GM18868 (cell line): ENCODE measurements around the gene ZNF365.
"Not testable (repeated sequence)": the region's sequence is repeated elsewhere in the genome, so short reads cannot be mapped to it uniquely, and the experiment has no call there.

Experiments
- ATAC-seq: cut with Tn5 transposase; IDR thresholded peaks from one replicate; pipeline ENCODE4 v1.9.1; 2021; ENCODE audit warnings: mild to moderate bottlenecking, moderate library complexity; ENCODE audit not compliant: unreplicated experiment

Gene ZNF365

GRCh38 chr10:62377026-62377415, 2.9 kb downstream of the ZNF365 start:
- no peak for ATAC-seq

DNA sequence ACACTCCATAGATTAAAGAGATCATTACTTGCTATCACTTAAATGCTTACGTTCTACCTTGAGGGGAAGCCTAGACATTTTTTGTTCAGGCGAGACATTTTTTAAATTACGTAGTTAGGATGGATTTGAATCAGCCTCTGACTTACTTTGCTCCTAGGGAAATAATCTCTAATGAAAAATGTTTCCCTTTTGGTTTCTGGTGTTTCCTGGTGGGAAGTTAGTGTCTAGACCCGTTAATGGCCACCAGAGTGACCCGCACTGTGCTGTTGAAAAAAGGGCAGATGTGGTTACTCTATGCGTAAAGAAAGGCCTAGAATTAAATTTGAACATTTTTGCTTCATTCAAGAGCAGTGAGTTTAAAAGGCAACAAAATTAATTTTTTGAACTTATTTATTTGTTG, 3.8 kb downstream of the ZNF365 start:
- ATAC-seq: no peak

GRCh38 chr10:62378877-62379276, 4.7 kb downstream of the ZNF365 start:
- ATAC-seq: not testable (repeated sequence)

DNA sequence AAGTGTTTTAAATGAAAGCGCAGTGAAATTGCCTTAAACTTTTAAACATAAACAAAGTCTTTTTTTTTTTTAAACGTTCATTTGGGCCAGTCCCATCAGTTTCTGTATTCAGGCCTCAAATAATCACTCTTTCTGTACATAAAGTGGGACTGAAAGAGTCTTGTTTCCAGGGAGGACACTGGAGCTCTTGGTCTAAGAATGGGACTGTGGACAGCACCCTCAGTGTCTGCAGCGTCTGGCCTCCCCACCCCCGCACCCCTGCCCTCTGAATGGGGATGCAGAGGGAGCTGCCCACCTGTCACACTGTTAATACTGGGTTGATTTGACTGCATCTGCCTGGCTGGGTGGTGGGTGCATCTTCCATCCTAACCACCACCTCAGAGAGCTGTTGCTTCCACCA, 5.2 kb downstream of the ZNF365 start:
- no peak for ATAC-seq

GRCh38 chr10:62380016-62380415, 5.8 kb downstream of the ZNF365 start:
- ATAC-seq: no peak

- no peak for ATAC-seq
These were observed 7.4 kb downstream of the ZNF365 start for GRCh38 chr10:62381385-62382102.

DNA sequence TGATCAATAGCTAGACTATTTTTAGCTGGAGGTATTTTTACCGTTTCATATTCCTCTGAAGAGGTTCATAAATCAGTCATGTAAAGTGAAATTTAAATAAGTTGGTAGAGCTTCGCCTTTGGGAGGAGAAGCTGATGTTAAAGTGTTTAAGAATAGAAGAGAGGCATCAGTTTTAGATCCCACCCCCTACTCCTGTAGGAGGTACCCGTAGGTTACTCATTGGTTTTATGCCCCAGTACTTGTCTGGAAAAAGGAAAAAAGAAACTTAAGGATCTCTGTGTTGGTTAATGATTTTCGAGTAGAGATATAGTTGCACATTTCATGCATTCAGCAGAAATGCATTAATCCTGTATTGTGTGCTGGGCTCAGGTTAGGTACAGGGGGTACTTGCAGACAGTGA, 8.7 kb downstream of the ZNF365 start:
- ATAC-seq: no peak

GRCh38 chr10:62384057-62384446, 9.9 kb downstream of the ZNF365 start:
- peak; percentile 100 for ATAC-seq

GRCh38 chr10:62384447-62385081, 10.4 kb downstream of the ZNF365 start:
- no peak for ATAC-seq

DNA sequence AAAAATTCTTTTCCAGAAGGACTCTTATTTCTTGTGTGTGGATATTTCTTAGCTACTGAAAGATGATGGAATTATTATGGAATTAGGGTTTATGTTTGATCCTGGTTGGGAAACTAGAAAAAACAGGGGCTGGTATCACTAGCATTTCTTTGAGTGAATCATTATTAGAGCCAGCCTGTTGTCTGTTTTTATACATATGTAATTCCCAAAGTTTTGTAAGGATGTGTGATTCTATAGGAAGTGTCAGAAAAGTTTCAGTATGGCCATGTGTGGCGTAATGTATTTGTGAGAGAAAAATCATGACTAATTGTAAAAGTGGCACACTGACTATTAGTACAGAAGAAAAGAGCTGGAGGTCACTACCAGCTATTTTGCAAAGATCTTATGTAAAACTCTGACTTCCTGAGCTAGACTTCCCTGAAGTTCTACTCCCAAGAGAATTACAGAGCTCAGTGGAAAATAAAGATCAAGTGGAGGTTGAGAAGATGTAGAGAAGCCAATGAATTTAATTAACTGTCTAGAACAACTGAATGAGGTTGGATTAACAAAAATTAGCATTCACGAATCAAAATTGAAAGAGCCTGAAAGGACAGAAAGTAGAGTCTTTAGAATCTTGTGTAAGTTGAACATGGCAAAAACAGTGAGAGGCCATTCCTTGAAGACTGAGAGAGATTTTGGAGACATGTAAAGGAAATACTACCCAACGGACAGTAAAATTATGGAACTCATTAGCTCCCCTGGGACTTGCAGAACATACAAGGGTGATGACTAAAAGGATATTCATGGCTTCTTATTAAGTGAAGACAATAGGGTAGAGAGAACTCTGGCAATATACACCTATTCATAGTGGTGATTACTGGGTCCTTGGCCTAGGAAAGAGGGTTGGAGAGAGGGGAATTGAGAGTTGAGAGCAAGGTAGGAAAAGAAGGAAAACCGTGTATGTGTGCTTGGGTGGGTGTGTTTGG, 12.5 kb downstream of the ZNF365 start:
- no peak for ATAC-seq

GRCh38 chr10:62388328-62388727, 14.2 kb downstream of the ZNF365 start:
- ATAC-seq: no peak

DNA sequence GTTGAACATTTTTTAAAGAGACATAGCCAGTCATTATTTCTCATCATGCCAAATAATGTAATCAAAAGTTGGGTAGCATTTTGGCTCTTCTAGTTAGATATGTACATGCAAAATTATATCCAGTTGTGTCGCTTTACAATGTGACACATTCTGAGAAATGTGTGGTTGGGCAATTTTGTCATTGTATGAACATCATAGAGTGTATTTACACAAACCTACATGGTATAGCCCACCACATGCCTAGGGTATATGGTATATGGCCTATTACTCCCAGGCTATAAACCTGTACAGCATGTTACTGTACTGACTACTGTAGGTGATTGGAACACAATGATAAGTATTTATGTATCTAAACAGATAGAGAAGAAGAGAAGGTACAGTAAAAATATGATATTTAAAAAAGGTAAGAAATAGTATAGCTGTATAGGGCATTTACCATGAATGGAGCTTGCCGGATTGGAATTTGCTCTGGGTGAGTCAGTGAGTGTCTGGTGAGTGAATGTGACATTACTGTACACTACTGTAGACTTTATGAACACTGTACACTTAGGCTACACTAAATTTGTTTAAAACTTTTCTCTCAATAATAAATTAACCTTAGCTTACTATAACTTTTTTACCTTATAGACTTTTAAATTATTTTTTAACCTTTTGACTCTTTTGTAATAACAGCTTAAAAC, 16.5 kb downstream of the ZNF365 start:
- no peak for ATAC-seq

DNA sequence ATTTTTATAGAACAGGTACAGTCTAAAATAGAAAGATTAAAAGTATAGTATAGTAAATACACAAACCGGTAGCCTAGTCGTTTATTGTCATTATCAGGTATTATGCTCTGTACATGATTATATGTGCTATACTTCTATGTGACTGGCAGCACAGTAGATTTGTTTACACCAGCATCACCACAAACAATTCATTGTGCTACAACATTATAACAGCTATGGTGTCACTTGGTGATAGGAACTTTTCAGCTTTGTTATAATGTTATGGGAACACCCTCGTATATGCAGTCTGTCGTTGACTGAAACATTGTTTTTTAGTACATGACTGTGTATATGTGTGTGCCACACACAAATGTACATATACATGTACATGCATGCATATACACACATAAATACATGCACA, 19.1 kb downstream of the ZNF365 start:
- no peak for ATAC-seq

DNA sequence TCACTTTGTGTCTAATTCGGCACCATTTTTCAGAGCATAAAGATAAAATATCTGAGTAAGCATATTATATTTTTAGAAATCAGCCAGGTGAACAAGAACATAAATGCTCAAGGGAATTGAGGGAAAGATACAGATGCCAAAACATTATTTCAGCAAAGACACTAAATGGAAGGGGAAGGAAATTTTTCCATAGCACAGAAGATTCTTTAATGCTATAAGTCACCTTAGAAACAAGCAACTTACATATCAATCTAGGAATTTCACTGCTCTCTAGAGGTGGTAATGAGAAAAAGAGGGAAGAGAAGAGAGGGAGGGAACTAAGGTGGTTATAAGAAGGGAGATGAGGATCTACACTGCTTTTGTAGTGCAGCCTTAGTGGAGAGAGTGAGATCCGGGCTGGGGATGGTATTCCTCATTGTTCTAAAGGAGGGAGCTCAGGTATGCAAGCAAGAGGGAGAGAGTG, 20.4 kb downstream of the ZNF365 start:
- no peak for ATAC-seq

- ATAC-seq: no peak
These were observed 21.7 kb downstream of the ZNF365 start for GRCh38 chr10:62395892-62396291.

DNA sequence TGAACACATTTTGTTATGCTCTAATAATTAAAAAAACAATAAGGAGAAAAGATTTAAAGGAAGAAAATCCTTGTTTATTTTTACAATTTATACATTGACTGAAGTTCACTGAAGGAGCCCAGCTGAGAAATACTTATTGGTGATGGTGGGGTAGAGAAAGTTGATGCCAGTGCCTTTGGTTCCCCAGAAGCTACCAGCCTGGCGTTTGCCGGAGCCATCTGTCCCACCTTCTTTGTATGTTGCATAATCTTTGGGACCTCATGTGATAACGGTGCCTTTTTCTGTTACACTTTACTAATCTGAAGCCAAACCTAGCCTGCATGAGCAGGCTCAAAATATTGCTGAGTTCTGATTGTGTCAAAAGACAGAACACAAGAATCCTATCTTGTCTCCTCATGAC, 22.7 kb downstream of the ZNF365 start:
- ATAC-seq: no peak

DNA sequence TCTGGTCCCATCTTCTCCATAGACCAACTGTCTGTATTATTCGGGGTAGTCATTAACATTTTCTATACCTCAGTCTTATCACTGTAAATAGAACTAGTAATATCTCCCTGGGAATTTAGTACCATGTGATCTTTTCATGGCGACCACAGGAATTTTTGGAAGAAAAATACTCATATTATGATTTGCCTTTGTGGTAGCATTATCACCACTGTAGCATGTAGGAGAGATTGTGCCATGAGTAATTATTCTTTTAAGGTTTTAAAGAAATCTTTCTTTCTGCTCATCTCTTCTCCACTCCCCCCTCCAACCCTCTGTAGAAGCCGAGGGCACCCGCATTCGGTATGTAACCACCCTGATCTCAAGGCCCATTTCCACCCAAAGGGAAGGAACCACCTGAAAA, 25.0 kb downstream of the ZNF365 start:
- ATAC-seq: no peak

- ATAC-seq: no peak
These were observed 28.3 kb downstream of the ZNF365 start for GRCh38 chr10:62402508-62402907.

- ATAC-seq: not testable (repeated sequence)
These were observed 36.4 kb downstream of the ZNF365 start for GRCh38 chr10:62410528-62410927.

- ATAC-seq: not testable (repeated sequence)
These were observed 36.8 kb downstream of the ZNF365 start for GRCh38 chr10:62410934-62411333.

DNA sequence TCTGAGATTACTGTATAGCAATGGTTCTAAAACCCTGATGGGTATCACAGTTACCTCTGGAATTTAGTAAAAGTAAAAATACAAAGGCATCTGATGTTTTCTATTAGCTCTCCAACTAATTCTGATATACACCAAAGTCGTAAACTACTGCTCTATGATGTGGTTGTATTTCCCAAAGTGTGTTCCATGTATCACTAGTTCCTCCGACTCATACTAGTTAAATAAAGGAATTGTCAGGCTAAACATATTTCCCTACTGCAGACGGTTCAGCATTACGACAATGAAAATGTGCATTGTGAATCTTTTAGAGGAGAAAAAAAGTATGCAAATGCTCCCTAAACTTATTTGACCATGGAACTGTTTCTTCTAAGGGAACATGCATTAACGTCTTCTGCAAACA, 38.9 kb downstream of the ZNF365 start:
- ATAC-seq: no peak
